Measurements from ENCODE around the gene USP7.

DNA sequence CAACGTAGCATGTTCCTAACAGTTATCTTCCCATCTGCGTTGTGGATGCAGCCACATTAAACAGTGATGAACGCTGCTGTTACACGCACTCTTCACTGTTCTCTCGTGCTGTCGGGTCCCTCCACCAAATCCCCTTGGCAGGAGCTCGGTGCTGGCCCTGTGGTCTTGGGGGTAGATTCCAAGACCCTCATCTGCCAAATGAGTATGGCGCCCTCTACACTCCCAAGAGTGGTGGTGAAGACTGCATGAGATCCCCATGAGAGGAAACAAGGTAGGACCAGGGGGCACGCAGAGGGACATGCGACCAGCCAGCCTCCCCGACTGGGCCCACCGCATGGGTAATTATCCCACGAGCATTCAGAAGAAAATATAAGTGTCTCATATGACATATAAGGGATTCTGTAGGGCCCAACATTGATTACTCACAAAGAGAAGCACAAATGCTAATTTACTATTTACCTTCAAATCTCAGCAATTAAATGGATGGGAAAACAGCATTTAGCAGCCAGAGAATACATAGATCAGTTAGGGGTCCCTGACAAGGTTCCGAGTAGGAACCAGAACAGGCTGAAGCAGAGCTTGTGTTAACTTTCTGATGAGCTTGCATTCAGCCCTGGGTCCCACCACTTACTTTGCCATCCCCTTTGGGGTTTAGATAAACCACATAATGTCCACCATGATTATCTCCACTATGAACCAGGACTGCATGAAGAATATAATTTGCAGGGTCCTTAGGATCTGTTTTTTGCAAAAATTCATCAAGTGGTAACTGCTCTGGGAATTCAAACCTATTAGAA is 57.7 kb downstream of the USP7 start:
- TF ChIP-seq, protein P1, sequence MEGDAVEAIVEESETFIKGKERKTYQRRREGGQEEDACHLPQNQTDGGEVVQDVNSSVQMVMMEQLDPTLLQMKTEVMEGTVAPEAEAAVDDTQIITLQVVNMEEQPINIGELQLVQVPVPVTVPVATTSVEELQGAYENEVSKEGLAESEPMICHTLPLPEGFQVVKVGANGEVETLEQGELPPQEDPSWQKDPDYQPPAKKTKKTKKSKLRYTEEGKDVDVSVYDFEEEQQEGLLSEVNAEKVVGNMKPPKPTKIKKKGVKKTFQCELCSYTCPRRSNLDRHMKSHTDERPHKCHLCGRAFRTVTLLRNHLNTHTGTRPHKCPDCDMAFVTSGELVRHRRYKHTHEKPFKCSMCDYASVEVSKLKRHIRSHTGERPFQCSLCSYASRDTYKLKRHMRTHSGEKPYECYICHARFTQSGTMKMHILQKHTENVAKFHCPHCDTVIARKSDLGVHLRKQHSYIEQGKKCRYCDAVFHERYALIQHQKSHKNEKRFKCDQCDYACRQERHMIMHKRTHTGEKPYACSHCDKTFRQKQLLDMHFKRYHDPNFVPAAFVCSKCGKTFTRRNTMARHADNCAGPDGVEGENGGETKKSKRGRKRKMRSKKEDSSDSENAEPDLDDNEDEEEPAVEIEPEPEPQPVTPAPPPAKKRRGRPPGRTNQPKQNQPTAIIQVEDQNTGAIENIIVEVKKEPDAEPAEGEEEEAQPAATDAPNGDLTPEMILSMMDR (IDR thresholded peaks at IDR 0.05) = no peak
- no peak for TF ChIP-seq POLR2A (IDR thresholded peaks at IDR 0.05)
